Right lung (tissue), 5 donors: ENCODE measurements around the gene KDELR3. TPM values are rescaled to one million over a fixed set of nuclear protein-coding genes. Genes with fewer than 3 reads are reported as not detected.

Experiments used
- DNase-seq, 2 donors: peaks; one replicate each; pipeline ENCODE4 v3.0.0-alpha.2; 2013
- polyA plus RNA-seq, 5 donors: library from polyadenylated mRNA; unstranded; fragments of 120-200 nt; gene quantifications; one replicate each; pipeline versions ENCODE4 v1.2.1 to v1.2.3, GENCODE V29; 2013; ENCODE audit warnings: inconsistent platforms in 1 of 5, low replicate concordance in 1 of 5; ENCODE audit not compliant: insufficient read length in 5 of 5, insufficient read depth in 1 of 5

Gene KDELR3
- polyA plus RNA-seq, 5 donors: 6.2 to 9.5 (median 7.2) TPM

GRCh38 chr22:38436629-38437395, 31.1 kb upstream of the KDELR3 start:
- no peak for DNase-seq

- DNase-seq: no peak
These were observed 30.5 kb upstream of the KDELR3 start for GRCh38 chr22:38437416-38437815.

- no peak for DNase-seq
These were observed 27.0 kb upstream of the KDELR3 start for GRCh38 chr22:38440747-38441350.

DNA sequence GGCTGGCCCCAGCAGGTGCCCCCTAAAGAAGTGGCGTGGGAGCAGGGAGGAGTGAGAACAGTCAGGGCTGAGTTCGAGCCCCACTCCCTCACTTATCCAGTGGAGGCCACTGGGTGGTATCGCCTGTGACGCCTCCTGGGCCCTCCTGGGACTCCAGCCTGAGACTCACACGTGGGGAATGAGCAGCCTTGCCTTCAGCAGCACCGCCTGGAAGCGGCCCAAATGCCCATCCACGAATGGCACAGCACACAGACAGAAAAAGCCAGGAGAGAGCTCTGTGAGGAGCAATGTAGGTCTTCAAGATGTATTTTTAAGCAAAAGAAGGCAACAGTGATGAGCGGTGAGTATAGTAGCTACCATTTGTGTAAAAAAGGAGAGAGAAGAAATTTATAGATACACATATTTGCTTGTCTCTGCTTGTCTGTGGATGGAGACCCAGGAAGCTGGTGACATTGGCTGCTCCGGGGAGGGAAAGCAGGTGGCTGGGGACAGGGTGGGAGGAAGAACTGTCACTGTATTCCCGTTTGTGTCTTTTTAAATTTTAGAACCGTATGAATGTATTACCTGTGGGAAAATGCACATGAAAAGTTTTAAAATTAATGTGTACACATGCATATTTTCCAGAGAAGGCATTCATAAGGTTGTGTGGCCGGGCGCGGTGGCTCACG, 26.1 kb upstream of the KDELR3 start:
- DNase-seq: no peak

DNA sequence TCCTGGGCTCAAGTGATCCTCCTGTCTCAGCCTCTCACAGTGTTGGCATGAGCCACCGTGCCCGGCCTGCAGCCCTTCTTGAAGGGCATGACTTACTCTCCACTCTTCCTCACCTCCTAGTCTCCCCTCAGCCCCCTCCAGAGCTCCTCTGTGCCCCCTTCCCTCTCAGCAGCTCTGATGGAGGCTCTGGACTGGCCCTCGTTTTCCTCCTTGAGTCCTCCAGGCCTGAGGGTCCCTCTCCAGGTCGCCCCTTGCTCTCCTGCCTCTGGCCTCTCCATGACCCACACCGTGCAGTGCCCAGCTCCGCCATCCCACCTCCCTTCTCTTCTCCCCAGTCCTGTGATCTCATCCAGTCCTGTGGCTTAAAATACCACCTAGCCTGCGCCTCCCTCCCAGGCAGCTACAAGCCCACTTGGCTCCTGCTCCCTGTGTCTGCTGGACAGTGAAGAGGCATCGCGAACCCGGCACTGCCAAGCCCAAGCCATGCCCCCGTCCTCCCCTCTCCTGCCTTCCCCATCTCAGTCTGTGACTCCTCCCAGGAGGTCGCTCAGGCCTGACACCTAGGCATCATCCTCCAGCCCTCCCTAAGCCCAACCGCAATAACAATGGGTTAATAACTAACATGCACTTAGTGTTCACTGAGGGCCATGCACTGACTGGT, 24.8 kb upstream of the KDELR3 start:
- DNase-seq: no peak

- no peak for DNase-seq
These were observed 24.0 kb upstream of the KDELR3 start for GRCh38 chr22:38443628-38444521.

DNA sequence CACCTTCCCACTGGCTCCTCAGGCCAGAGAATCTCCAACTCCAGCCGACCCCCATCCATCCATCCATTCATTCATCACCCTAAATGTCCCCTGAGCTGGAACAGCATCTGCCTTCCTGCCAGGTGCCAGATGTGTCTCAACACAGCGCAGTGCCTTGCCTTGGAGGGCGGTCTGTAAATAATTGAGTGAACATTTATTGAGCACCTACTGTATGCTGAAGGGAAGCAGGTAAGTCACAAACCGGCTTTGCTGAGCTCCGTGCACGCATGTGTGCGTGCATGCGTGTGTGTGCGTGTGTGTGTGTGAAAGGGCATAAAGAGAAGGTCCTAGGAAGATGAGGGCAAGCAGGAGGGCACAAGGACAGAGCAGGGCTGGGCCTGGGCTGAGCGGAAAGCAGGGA, 23.1 kb upstream of the KDELR3 start:
- no peak for DNase-seq

- no peak for DNase-seq
These were observed 21.8 kb upstream of the KDELR3 start for GRCh38 chr22:38446018-38446601.

GRCh38 chr22:38448945-38449745, 18.8 kb upstream of the KDELR3 start:
- DNase-seq: no peak

DNA sequence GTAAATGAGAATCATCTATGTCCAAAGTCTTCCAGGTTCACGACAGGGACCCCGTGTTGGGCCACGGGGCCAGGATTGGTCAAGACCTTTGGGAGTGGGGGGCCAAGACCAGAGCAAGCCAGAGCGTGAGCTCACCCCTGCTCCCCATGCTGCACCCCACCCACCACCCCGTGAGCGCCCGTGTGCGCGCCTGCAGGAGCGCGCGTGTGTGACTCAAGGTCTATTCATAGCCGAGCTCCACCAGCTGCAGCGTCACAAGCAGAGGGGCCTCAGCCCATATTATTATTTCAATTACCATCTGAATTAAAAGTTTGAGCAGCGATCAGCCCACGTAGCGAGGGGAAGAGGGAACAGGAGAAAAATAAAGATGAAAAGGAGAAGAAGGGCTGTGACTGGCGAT, 18.1 kb upstream of the KDELR3 start:
- no peak for DNase-seq

DNA sequence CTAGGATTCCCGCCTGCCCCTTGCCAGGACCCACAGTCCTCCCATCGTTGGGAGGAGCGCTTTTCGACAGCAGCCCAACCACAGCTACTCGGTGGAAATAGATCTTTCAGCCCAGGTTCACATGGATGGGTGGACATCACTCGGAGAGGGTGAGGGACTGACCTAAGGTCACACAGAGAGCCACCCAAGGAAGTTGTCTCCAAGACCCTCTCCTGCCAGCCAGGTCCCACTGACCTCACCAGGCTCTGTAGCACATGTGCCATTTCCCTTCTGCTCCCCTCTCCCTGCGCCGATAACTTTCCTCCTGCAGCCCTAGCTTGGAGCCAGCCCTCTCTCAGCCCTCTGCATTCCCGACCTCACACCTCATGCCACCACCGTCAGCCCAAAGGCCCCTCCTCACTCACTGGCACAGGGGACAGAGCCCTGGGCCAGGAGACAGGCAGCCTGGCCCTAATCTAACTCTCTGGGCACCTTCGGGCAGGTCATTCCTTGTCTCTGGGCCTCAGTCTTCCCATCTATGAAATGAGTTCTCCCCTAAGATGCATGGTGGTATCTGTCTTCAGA, 17.6 kb upstream of the KDELR3 start:
- DNase-seq: no peak

DNA sequence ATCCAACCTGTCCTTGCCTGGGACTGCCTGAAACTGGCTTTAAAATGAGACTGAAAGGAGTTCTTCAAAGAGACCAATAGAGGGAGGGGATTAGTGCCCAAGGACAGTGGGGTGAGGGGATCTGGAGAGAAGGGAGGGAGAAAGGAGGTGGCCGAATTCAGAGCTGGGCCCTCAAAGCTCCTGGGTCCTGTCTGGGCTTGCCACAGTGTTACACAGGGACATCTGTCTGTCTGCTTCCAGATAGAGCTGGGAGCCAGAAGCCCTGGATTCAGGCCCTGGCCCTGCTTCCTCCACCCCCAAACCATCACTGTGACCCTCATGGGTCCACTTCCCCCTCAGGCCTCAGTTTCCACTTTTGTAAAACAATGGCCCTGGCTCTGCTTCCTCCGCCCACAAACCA, 16.5 kb upstream of the KDELR3 start:
- no peak for DNase-seq

- DNase-seq: no peak
These were observed 16.0 kb upstream of the KDELR3 start for GRCh38 chr22:38451864-38452263.

GRCh38 chr22:38452373-38453065, 15.4 kb upstream of the KDELR3 start:
- no peak for DNase-seq

DNA sequence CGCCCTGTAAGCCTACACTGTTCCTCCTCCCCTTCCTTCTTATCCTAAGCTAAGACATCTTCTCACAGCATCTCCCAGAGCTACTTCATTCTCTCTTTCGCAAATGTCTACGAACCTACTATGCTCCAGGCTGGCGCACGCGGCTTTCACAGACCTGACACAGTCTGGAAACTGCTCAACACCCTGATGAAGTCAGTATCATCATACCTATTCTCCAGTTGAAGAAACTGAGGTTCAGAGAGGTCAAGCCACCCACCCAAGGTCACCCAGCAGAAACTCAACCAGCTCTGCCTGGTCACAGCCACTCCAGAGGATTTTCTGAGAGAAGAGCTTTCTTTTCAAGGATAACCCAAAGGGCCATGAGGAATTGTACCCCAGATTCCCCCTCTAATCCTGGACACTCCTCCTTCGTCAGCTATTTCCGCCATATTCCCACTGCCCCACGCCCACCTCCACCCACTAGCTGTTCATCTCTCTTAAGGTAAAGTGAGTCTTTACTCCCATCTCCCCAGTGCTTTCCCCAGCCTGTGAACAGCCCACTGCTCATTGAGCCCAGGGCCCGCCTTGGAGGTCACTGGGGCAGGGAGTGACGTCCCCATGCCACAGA, 14.7 kb upstream of the KDELR3 start:
- DNase-seq: no peak

DNA sequence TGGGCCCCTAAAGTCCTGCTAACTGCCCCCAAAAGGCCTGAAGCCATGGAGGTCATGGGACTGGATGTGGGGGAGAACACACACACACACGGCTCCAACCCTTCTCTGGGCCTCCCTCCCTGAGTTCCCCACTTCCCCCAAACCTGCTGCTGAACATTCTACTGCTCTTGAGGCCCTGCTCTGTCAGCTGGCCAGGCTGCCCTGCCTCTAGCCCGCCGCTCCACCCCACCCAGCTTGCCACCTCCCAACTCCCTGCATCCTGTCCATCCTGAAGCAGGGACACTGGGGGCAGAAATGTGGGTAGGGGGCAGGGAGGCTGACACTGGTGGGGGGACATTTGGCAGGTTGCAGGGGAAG, 13.9 kb upstream of the KDELR3 start:
- DNase-seq: no peak

- DNase-seq: no peak
These were observed 13.4 kb upstream of the KDELR3 start for GRCh38 chr22:38454353-38455075.

- DNase-seq: no peak
These were observed 12.8 kb upstream of the KDELR3 start, which contains the start of gene KCNJ4 for GRCh38 chr22:38455076-38455529. TSS of gene KCNJ4 (minus strand) at chr22:38455199. CDS start at chr22:38428132, 27,067 bp downstream.
